Nephron progenitor cell (in vitro differentiated cells): ENCODE data around the gene IRX2.

Experiments
- DNase-seq: peaks from one replicate; pipeline ENCODE4 v3.0.0; 2021
- H3K27ac Mint-ChIP-seq: 2 replicates; pipeline ENCODE4 v1.8.0; 2021; ENCODE audit warnings: mild to moderate bottlenecking, moderate library complexity, mixed read lengths
- H3K27me3 Mint-ChIP-seq: 2 replicates; pipeline ENCODE4 v1.8.0; 2021; ENCODE audit warnings: mild to moderate bottlenecking, low read depth, mixed read lengths; ENCODE audit not compliant: poor library complexity
- H3K36me3 Mint-ChIP-seq: 2 replicates; pipeline ENCODE4 v1.8.0; 2021; ENCODE audit warnings: low read depth, mixed read lengths
- H3K4me1 Mint-ChIP-seq: 2 replicates; pipeline ENCODE4 v1.8.0; 2021; ENCODE audit warnings: mixed read lengths
- H3K4me3 Mint-ChIP-seq: 2 replicates; pipeline ENCODE4 v1.8.0; 2021; ENCODE audit warnings: mild to moderate bottlenecking, moderate library complexity, mixed read lengths
- H3K9me3 Mint-ChIP-seq: 2 replicates; pipeline ENCODE4 v1.8.0; 2021; ENCODE audit warnings: mild to moderate bottlenecking, moderate library complexity, mixed read lengths
- CTCF ChIP-seq: fragments of 200-600 bp; sonication (generic); IDR thresholded peaks from 2 replicates; pipeline ENCODE4 v1.5.0; 2021; ENCODE audit warnings: antibody characterized with exemption

Gene IRX2

GRCh38 chr5:2732004-2732403 is 19.5 kb downstream of the IRX2 start:
- H3K36me3 Mint-ChIP-seq = no peaks in the 10 kb centered on the region
- H3K9me3 Mint-ChIP-seq = no peaks in the 10 kb centered on the region
- H3K4me3 Mint-ChIP-seq = no peak overlapping the region
- no peak overlapping the region for H3K27ac Mint-ChIP-seq
- no peak for TF ChIP-seq CTCF
- no peak for DNase-seq
- peaks cover 10% of the 10 kb centered on the region for H3K4me1 Mint-ChIP-seq
- peaks cover 81% of the 10 kb centered on the region for H3K27me3 Mint-ChIP-seq

GRCh38 chr5:2729189-2729588 is 22.3 kb downstream of the IRX2 start:
- no peaks in the 10 kb centered on the region for H3K9me3 Mint-ChIP-seq
- H3K4me1 Mint-ChIP-seq = peaks cover 10% of the 10 kb centered on the region
- H3K27me3 Mint-ChIP-seq = peaks cover 72% of the 10 kb centered on the region
- no peaks in the 10 kb centered on the region for H3K36me3 Mint-ChIP-seq
- no peak overlapping the region for H3K4me3 Mint-ChIP-seq
- no peak for TF ChIP-seq CTCF
- H3K27ac Mint-ChIP-seq = no peak overlapping the region
- no peak for DNase-seq

GRCh38 chr5:2727550-2727949 is 23.9 kb downstream of the IRX2 start:
- Mint-ChIP-seq H3K4me3 (no peak overlapping the region), H3K4me1 (peaks cover 10% of the 10 kb centered on the region), H3K36me3 (no peaks in the 10 kb centered on the region), H3K27ac (no peak overlapping the region), H3K27me3 (peaks cover 64% of the 10 kb centered on the region), H3K9me3 (no peaks in the 10 kb centered on the region)
- no peak for DNase-seq
- no peak for TF ChIP-seq CTCF

- Mint-ChIP-seq H3K27ac (no peak overlapping the region), H3K9me3 (no peaks in the 10 kb centered on the region), H3K36me3 (no peaks in the 10 kb centered on the region), H3K4me3 (no peak overlapping the region), H3K4me1 (peaks cover 10% of the 10 kb centered on the region), H3K27me3 (peaks cover 54% of the 10 kb centered on the region)
- DNase-seq = no peak
- TF ChIP-seq CTCF = no peak
Observed at GRCh38 chr5:2725980-2726765, 25.3 kb downstream of the IRX2 start.

GRCh38 chr5:2724831-2725230 is 26.6 kb downstream of the IRX2 start:
- TF ChIP-seq CTCF = no peak
- peaks cover 10% of the 10 kb centered on the region for H3K4me1 Mint-ChIP-seq
- H3K27me3 Mint-ChIP-seq = peaks cover 52% of the 10 kb centered on the region
- H3K4me3 Mint-ChIP-seq = no peak overlapping the region
- H3K27ac Mint-ChIP-seq = no peak overlapping the region
- H3K36me3 Mint-ChIP-seq = no peaks in the 10 kb centered on the region
- H3K9me3 Mint-ChIP-seq = no peaks in the 10 kb centered on the region
- DNase-seq = no peak

- H3K4me3 Mint-ChIP-seq = no peak overlapping the region
- H3K9me3 Mint-ChIP-seq = no peaks in the 10 kb centered on the region
- peaks cover 10% of the 10 kb centered on the region for H3K4me1 Mint-ChIP-seq
- no peak for TF ChIP-seq CTCF
- peaks cover 46% of the 10 kb centered on the region for H3K27me3 Mint-ChIP-seq
- no peaks in the 10 kb centered on the region for H3K36me3 Mint-ChIP-seq
- H3K27ac Mint-ChIP-seq = no peak overlapping the region
- no peak for DNase-seq
Observed at GRCh38 chr5:2724031-2724581, 27.4 kb downstream of the IRX2 start.
